CD4-positive, alpha-beta memory T cell (primary cell): ENCODE data around the gene KCNIP1. TPM values are rescaled to one million over a fixed set of nuclear protein-coding genes. Genes with fewer than 3 reads are reported as not detected.
"Not testable (repeated sequence)": the region's sequence is repeated elsewhere in the genome, so short reads cannot be mapped to it uniquely, and the experiment has no call there.

Source experiments
- CTCF ChIA-PET: fragments of 350-600 bp; sonication (Branson Sonifier 250); formaldehyde crosslinking; loops from one replicate; lab custom pipeline; 2021; ENCODE audit warnings: inconsistent platforms; ENCODE audit not compliant: partially characterized antibody; lab: Charles Lee
- POLR2A ChIA-PET: fragments of 350-600 bp; sonication (Branson Sonifier 250); formaldehyde crosslinking; loops from one replicate; lab custom pipeline; 2021; ENCODE audit not compliant: partially characterized antibody; lab: Charles Lee
- DNase-seq, 5 donors: peaks; one replicate each; pipeline versions ENCODE4 v3.0.0 to v3.0.0-alpha.2; 2020 to 2022; ENCODE audit warnings: mixed read lengths in 1 of 5
- H3K27ac ChIP-seq: one replicate; pipeline ENCODE4 v1.7.0; 2013; ENCODE audit warnings: low read depth, low read length
- H3K27me3 ChIP-seq: 2 replicates; pipeline ENCODE4 v1.7.0; 2013; ENCODE audit warnings: mild to moderate bottlenecking, low read length, moderate library complexity; ENCODE audit not compliant: insufficient read depth
- H3K36me3 ChIP-seq: 2 replicates; pipeline ENCODE4 v1.7.0; 2013; ENCODE audit warnings: mild to moderate bottlenecking, low read length, moderate library complexity; ENCODE audit not compliant: insufficient read depth
- H3K4me1 ChIP-seq: 2 replicates; pipeline ENCODE4 v1.7.0; 2013; ENCODE audit warnings: mild to moderate bottlenecking, low read length, moderate library complexity; ENCODE audit not compliant: insufficient read depth
- H3K4me3 ChIP-seq, 2 donors: one replicate each; pipeline ENCODE4 v1.7.0; 2013; ENCODE audit warnings: low read length in 2 of 2, mild to moderate bottlenecking in 1 of 2
- H3K9me3 ChIP-seq, 2 donors: one replicate each; pipeline ENCODE4 v1.7.0; 2013; ENCODE audit warnings: low read length in 2 of 2, control low read depth in 1 of 2; ENCODE audit not compliant: control insufficient read depth in 1 of 2
- H3K27ac Mint-ChIP-seq, 7 donors: one replicate each; pipeline ENCODE4 v1.8.0; 2020 to 2021; ENCODE audit warnings: mixed read lengths in 7 of 7, mild to moderate bottlenecking in 6 of 7, inconsistent platforms in 3 of 7, moderate library complexity in 3 of 7
- H3K27me3 Mint-ChIP-seq, 2 donors: one replicate each; pipeline ENCODE4 v1.8.0; 2020 to 2021; ENCODE audit warnings: mixed read lengths in 2 of 2
- H3K36me3 Mint-ChIP-seq, 2 donors: one replicate each; pipeline ENCODE4 v1.8.0; 2020 to 2021; ENCODE audit warnings: mixed read lengths in 2 of 2, inconsistent platforms in 1 of 2, mild to moderate bottlenecking in 1 of 2
- H3K4me1 Mint-ChIP-seq, 4 donors: one replicate each; pipeline ENCODE4 v1.8.0; 2020 to 2021; ENCODE audit warnings: mixed read lengths in 4 of 4, mild to moderate bottlenecking in 1 of 4
- H3K4me3 Mint-ChIP-seq, 8 donors: one replicate each; pipeline ENCODE4 v1.8.0; 2020 to 2021; ENCODE audit warnings: mixed read lengths in 8 of 8, mild to moderate bottlenecking in 7 of 8, moderate library complexity in 6 of 8, inconsistent platforms in 3 of 8
- H3K9me3 Mint-ChIP-seq, 8 donors: one replicate each; pipeline ENCODE4 v1.8.0; 2020 to 2021; ENCODE audit warnings: mixed read lengths in 8 of 8, mild to moderate bottlenecking in 5 of 8, inconsistent platforms in 3 of 8, moderate library complexity in 1 of 8
- intact Hi-C: fragments of 100-400 bp; cut with micrococcal nuclease; formaldehyde crosslinking; loops from one replicate; pipeline ENCODE4 v1.15.1; 2023
- polyA plus RNA-seq, 2 donors: library from polyadenylated mRNA; unstranded; fragments of 300-500 nt; fragmentation: Illumina TruSeq; gene quantifications; one replicate each; pipeline ENCODE4 v1.2.3, GENCODE V29; 2021
- total RNA-seq, 2 experiments: library from RNA; stranded (reverse); gene quantifications; one replicate each; pipeline ENCODE4 v1.2.3, GENCODE V29; 2021

The KCNIP1 gene
- total and polyA plus RNA-seq, 4 experiments from 2014 or later = not detected

DNA sequence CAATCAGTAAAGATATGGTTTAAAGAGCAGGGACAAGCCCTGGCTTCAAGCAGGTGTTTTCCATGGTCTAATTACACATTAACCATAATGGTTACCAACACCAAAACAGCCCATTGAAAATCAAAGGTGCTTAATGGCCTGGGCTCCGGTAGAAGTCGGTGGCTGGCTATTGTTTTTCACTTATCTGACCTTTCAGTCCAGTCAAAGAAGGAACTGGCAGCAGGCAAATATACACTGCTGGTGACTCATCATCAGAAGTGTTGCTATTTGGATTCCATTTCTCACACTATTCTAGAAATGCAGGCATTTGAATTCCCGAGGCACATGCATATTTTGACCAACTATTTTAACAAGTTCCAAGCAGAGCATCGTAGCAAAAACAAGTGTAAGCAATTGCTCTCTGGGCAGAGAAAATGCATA is 253.4 kb downstream of the KCNIP1 start:
- DNase-seq = no peak
- peaks cover 0 to 4% (median 0%) of the 10 kb centered on the region in 8 donors for H3K9me3 Mint-ChIP-seq

GRCh38 chr5:170757669-170758068 is 253.8 kb downstream of the KCNIP1 start:
- no peaks in the 10 kb centered on the region for H3K36me3 ChIP-seq
- no peaks in the 10 kb centered on the region for H3K9me3 ChIP-seq
- H3K27me3 Mint-ChIP-seq = peaks cover under 1 to 6% of the 10 kb centered on the region in 2 donors
- POLR2A ChIA-PET = no interaction called here
- no peak overlapping the region for H3K4me3 Mint-ChIP-seq
- no peaks in the 10 kb centered on the region for H3K27me3 ChIP-seq
- intact Hi-C loops = no loop called here
- H3K27ac Mint-ChIP-seq = no peak overlapping the region
- peaks cover 0 to 4% (median 0%) of the 10 kb centered on the region in 8 donors for H3K9me3 Mint-ChIP-seq
- H3K4me3 ChIP-seq = no peak overlapping the region
- no peaks in the 10 kb centered on the region for H3K36me3 Mint-ChIP-seq
- CTCF ChIA-PET = no interaction called here
- H3K4me1 ChIP-seq = no peaks in the 10 kb centered on the region
- no peak for DNase-seq
- no peak overlapping the region for H3K27ac ChIP-seq
- H3K4me1 Mint-ChIP-seq = no peaks in the 10 kb centered on the region

More for the DNA sequence above, 253.4 kb downstream of the KCNIP1 start:
- H3K4me1 ChIP-seq = no peaks in the 10 kb centered on the region
- no peak overlapping the region for H3K27ac ChIP-seq
- Mint-ChIP-seq H3K36me3 (no peaks in the 10 kb centered on the region), H3K27me3 (peaks cover 2 to 6% of the 10 kb centered on the region in 2 donors), H3K4me1 (no peaks in the 10 kb centered on the region), H3K4me3 (no peak overlapping the region), H3K27ac (no peak overlapping the region)
- CTCF ChIA-PET = no interaction called here
- no peaks in the 10 kb centered on the region for H3K27me3 ChIP-seq
- POLR2A ChIA-PET = no interaction called here
- intact Hi-C loops = no loop called here
- H3K4me3 ChIP-seq = no peak overlapping the region
- no peaks in the 10 kb centered on the region for H3K9me3 ChIP-seq
- no peaks in the 10 kb centered on the region for H3K36me3 ChIP-seq

GRCh38 chr5:170758481-170758880 is 254.7 kb downstream of the KCNIP1 start:
- Histone ChIP-seq H3K4me1 (no peaks in the 10 kb centered on the region), H3K9me3 (no peaks in the 10 kb centered on the region), H3K27ac (no peak overlapping the region), H3K4me3 (no peak overlapping the region), H3K27me3 (no peaks in the 10 kb centered on the region), H3K36me3 (no peaks in the 10 kb centered on the region)
- intact Hi-C loops = no loop called here
- DNase-seq = no peak
- no peak overlapping the region for H3K4me3 Mint-ChIP-seq
- H3K27ac Mint-ChIP-seq = no peak overlapping the region
- H3K27me3 Mint-ChIP-seq = peaks cover 0 to 6% of the 10 kb centered on the region in 2 donors
- H3K36me3 Mint-ChIP-seq = no peaks in the 10 kb centered on the region
- POLR2A ChIA-PET = no interaction called here
- no peaks in the 10 kb centered on the region for H3K4me1 Mint-ChIP-seq
- H3K9me3 Mint-ChIP-seq = peaks cover 0 to 4% (median 0%) of the 10 kb centered on the region in 8 donors
- CTCF ChIA-PET = no interaction called here

DNA sequence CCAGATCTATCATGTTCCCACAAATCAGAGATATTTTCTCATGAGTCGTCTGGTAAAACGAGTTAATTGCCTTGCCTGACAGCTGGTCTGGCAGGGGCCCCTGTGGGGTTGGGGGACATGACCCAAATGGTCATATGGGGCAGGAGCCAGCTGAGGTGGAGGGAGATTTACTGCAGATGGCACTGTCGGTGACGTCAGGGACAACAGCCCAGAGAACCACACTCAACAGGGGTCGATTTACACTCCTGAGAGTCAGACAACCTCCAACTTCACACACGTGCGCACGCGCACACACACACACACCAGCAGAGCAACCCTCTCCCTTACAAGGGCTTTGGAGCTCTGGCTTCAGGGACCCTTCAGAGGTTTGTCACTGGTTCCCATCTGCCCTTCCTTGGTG is 256.3 kb downstream of the KCNIP1 start:
- no peaks in the 10 kb centered on the region for H3K36me3 Mint-ChIP-seq
- ChIA-PET CTCF (no interaction called here), POLR2A (no interaction called here)
- H3K27ac Mint-ChIP-seq = no peak overlapping the region
- peaks cover 0 to 6% of the 10 kb centered on the region in 2 donors for H3K27me3 Mint-ChIP-seq
- H3K9me3 Mint-ChIP-seq = peaks cover 0 to under 1% (median 0%) of the 10 kb centered on the region in 8 donors
- Histone ChIP-seq H3K4me1 (no peaks in the 10 kb centered on the region), H3K27ac (no peak overlapping the region), H3K9me3 (no peaks in the 10 kb centered on the region), H3K4me3 (no peak overlapping the region), H3K27me3 (no peaks in the 10 kb centered on the region), H3K36me3 (no peaks in the 10 kb centered on the region)
- DNase-seq = no peak
- no peaks in the 10 kb centered on the region for H3K4me1 Mint-ChIP-seq
- intact Hi-C loops = no loop called here
- no peak overlapping the region for H3K4me3 Mint-ChIP-seq

- peaks cover 0 to 6% of the 10 kb centered on the region in 2 donors for H3K27me3 Mint-ChIP-seq
Observed at GRCh38 chr5:170761048-170761707, 257.4 kb downstream of the KCNIP1 start.

DNA sequence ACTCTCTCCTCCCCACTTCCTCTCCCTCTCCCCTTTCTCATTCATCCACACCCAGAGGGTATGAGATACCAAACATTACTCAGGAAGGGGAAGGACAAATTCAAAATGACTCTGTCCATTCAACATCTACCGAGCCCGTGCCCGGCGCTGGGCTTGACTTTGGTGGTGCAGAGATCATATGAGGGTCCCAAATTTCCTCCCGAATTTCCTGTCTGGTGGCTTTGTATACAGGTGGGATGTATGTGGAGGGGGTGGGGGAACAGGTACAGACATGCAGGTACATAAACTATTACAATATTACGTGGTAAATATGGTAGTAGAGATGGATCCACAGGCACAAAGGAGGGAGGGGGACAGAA is 257.9 kb downstream of the KCNIP1 start:
- H3K4me1 Mint-ChIP-seq = no peaks in the 10 kb centered on the region
- DNase-seq = no peak
- intact Hi-C loops = no loop called here
- H3K27ac ChIP-seq = no peak overlapping the region
- no peaks in the 10 kb centered on the region for H3K36me3 ChIP-seq
- H3K4me1 ChIP-seq = no peaks in the 10 kb centered on the region
- H3K27me3 ChIP-seq = no peaks in the 10 kb centered on the region
- no peak overlapping the region for H3K4me3 ChIP-seq
- POLR2A ChIA-PET = no interaction called here
- no peak overlapping the region for H3K27ac Mint-ChIP-seq
- H3K4me3 Mint-ChIP-seq = no peak overlapping the region
- CTCF ChIA-PET = no interaction called here
- no peaks in the 10 kb centered on the region for H3K9me3 ChIP-seq
- peaks cover 0 to 6% of the 10 kb centered on the region in 2 donors for H3K27me3 Mint-ChIP-seq
- H3K36me3 Mint-ChIP-seq = no peaks in the 10 kb centered on the region
- H3K9me3 Mint-ChIP-seq = no peaks in the 10 kb centered on the region

More at GRCh38 chr5:170761048-170761707, 257.4 kb downstream of the KCNIP1 start:
- H3K9me3 ChIP-seq = no peaks in the 10 kb centered on the region
- no peak overlapping the region for H3K4me3 ChIP-seq
- H3K4me1 ChIP-seq = no peaks in the 10 kb centered on the region
- Mint-ChIP-seq H3K27ac (no peak overlapping the region), H3K9me3 (no peaks in the 10 kb centered on the region), H3K4me3 (no peak overlapping the region), H3K36me3 (no peaks in the 10 kb centered on the region), H3K4me1 (no peaks in the 10 kb centered on the region)
- DNase-seq = no peak
- no peaks in the 10 kb centered on the region for H3K27me3 ChIP-seq
- no peaks in the 10 kb centered on the region for H3K36me3 ChIP-seq
- POLR2A ChIA-PET = no interaction called here
- H3K27ac ChIP-seq = no peak overlapping the region
- CTCF ChIA-PET = no interaction called here
- intact Hi-C loops = no loop called here

DNA sequence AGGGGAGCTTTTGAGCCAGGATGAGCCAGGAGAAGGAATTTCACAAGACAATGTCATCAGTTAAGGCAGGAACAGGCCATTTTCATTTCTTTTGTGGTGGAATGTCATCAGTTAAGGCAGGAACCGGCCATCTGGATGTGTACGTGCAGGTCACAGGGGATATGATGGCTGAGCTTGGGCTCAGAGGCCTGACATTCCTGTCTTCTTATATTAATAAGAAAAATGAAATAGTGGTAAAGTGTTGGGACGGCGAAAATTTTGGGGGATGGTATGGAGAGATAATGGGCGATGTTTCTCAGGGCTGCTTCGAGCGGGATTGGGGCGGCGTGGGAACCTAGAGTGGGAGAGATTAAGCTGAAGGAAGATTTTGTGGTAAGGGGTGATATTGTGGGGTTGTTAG is 258.5 kb downstream of the KCNIP1 start:
- H3K4me1 ChIP-seq, H3K27ac Mint-ChIP-seq, H3K9me3 ChIP-seq, H3K4me3 Mint-ChIP-seq, H3K27ac ChIP-seq, CTCF ChIA-PET, H3K9me3 Mint-ChIP-seq, H3K36me3 ChIP-seq, POLR2A ChIA-PET, H3K27me3 ChIP-seq, H3K27me3 Mint-ChIP-seq, DNase-seq, H3K36me3 Mint-ChIP-seq, H3K4me3 ChIP-seq, H3K4me1 Mint-ChIP-seq, intact Hi-C loops: not testable (repeated sequence)
